Body of pancreas (tissue), 4 donors: ENCODE results near the gene RAD51C.

ENCODE experiments used
- CTCF ChIP-seq, 7 experiments: fragments of 450-650 bp in 4 of 7; fragments of 200-600 bp in 3 of 7; sonication (generic) in 3 of 7; IDR thresholded peaks; one replicate each; pipeline ENCODE4 v1.5.1; 2016 to 2019; ENCODE audit warnings: antibody characterized with exemption in 7 of 7
- POLR2A ChIP-seq, 3 donors: fragments of 450-650 bp; IDR thresholded peaks; one replicate each; pipeline ENCODE4 v1.6.1; 2016; ENCODE audit warnings: antibody characterized with exemption in 3 of 3, mild to moderate bottlenecking in 2 of 3

DNA sequence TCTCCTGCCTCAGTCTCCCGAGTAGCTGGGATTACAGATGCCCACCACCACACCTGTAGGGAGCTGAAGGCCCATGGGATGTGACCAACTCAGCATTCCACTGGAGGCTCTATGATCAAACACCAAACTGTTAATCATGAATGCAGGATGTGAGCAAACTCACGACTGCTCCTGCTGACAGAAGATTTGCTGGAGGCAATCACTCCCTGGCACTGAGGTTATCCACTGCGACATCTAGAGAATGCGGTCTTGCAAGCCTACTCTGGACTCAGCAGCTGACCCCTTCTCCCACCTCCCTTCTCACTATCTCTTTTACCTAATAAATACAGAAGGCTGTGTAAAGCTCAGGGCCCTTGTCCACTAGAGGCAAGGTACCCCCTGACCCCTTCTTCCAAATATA is 5.4 kb upstream of the RAD51C start:
- TF ChIP-seq CTCF (IDR thresholded peaks at IDR 0.05) (no peak), POLR2A (IDR thresholded peaks at IDR 0.05) (no peak)
